ENCODE measurements around the gene IGF2BP3. TPM values are rescaled to one million over a fixed set of nuclear protein-coding genes. Genes with fewer than 3 reads are reported as not detected.

The IGF2BP3 gene
- total RNA-seq, 4 donors from 2014 or later: 1.1 TPM; not detected in 3

- no peaks in the 10 kb centered on the region for H3K4me1 ChIP-seq
- no peak overlapping the region for H3K4me3 ChIP-seq
Measured at GRCh38 chr7:23385140-23385539, 85.2 kb downstream of the IGF2BP3 start.

DNA sequence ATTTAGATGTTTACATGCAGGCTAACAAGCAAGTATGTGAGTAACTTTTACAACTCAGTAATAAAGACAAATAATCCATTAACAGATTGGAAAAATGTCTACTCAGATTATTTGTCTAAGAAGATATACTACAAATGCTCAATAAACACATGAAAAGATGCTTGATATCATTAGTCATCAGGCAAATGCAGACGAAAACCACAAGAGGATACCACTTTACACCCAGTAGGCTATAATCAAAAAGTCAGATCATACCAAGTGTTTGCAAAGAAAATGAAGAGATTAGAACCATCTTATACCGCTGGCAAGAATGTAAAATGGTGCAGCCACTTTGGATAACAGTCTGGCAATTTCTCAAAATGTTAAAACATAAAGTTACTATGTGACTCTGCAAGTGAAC lies 87.1 kb downstream of the IGF2BP3 start:
- H3K4me1 ChIP-seq: no peaks in the 10 kb centered on the region
- H3K4me3 ChIP-seq: no peak overlapping the region
- H3K27me3 ChIP-seq: no peaks in the 10 kb centered on the region
- H3K27ac ChIP-seq: no peak overlapping the region
- no peaks in the 10 kb centered on the region for H3K9me3 ChIP-seq
- no peak for DNase-seq
- TF ChIP-seq, protein P1, sequence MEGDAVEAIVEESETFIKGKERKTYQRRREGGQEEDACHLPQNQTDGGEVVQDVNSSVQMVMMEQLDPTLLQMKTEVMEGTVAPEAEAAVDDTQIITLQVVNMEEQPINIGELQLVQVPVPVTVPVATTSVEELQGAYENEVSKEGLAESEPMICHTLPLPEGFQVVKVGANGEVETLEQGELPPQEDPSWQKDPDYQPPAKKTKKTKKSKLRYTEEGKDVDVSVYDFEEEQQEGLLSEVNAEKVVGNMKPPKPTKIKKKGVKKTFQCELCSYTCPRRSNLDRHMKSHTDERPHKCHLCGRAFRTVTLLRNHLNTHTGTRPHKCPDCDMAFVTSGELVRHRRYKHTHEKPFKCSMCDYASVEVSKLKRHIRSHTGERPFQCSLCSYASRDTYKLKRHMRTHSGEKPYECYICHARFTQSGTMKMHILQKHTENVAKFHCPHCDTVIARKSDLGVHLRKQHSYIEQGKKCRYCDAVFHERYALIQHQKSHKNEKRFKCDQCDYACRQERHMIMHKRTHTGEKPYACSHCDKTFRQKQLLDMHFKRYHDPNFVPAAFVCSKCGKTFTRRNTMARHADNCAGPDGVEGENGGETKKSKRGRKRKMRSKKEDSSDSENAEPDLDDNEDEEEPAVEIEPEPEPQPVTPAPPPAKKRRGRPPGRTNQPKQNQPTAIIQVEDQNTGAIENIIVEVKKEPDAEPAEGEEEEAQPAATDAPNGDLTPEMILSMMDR (IDR thresholded peaks at IDR 0.05): no peak
- no peak for TF ChIP-seq POLR2A (IDR thresholded peaks at IDR 0.05)
- H3K36me3 ChIP-seq: no peaks in the 10 kb centered on the region

More at GRCh38 chr7:23385140-23385539, 85.2 kb downstream of the IGF2BP3 start:
- Histone ChIP-seq H3K27me3 (no peaks in the 10 kb centered on the region), H3K27ac (no peak overlapping the region), H3K36me3 (no peaks in the 10 kb centered on the region), H3K9me3 (no peaks in the 10 kb centered on the region)
- TF ChIP-seq POLR2A (IDR thresholded peaks at IDR 0.05): no peak
- TF ChIP-seq, protein P1 (IDR thresholded peaks at IDR 0.05): no peak
- DNase-seq: no peak

DNA sequence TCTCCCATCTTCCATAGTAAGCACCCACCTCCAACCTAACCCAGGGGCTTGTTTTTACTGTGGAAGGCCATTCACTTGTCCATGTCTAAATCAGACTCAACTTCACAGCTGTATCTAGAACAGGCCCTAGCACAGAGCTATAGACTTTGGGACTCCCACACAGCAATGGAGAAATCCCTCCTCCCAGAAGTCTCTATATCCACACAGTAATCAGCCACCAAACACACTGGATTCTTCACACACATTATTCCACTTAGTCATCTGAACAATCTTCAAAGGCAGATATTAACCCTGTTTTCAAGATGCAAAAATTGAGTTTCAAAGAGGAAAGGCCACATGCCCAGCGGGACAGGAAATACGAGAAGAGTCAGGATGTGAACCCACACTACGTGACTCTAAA lies 89.3 kb downstream of the IGF2BP3 start:
- TF ChIP-seq, protein P1 (IDR thresholded peaks at IDR 0.05): no peak
- no peak for TF ChIP-seq POLR2A (IDR thresholded peaks at IDR 0.05)
- Histone ChIP-seq H3K27ac (no peak overlapping the region), H3K36me3 (no peaks in the 10 kb centered on the region), H3K27me3 (no peaks in the 10 kb centered on the region), H3K9me3 (no peaks in the 10 kb centered on the region), H3K4me1 (no peaks in the 10 kb centered on the region), H3K4me3 (no peak overlapping the region)
- DNase-seq: no peak

- Histone ChIP-seq H3K27me3 (no peaks in the 10 kb centered on the region), H3K27ac (no peak overlapping the region), H3K36me3 (no peaks in the 10 kb centered on the region), H3K4me1 (no peaks in the 10 kb centered on the region), H3K4me3 (no peak overlapping the region), H3K9me3 (no peaks in the 10 kb centered on the region)
- DNase-seq: no peak
- no peak for TF ChIP-seq POLR2A (IDR thresholded peaks at IDR 0.05)
- TF ChIP-seq, protein P1 (IDR thresholded peaks at IDR 0.05): no peak
Measured at GRCh38 chr7:23380556-23380955, 89.7 kb downstream of the IGF2BP3 start.

GRCh38 chr7:23378996-23379395 lies 91.3 kb downstream of the IGF2BP3 start:
- no peak for DNase-seq
- Histone ChIP-seq H3K4me3 (no peak overlapping the region), H3K4me1 (no peaks in the 10 kb centered on the region), H3K27ac (no peak overlapping the region), H3K27me3 (no peaks in the 10 kb centered on the region), H3K36me3 (no peaks in the 10 kb centered on the region), H3K9me3 (no peaks in the 10 kb centered on the region)
- TF ChIP-seq POLR2A (IDR thresholded peaks at IDR 0.05): no peak
- TF ChIP-seq, protein P1 (IDR thresholded peaks at IDR 0.05): no peak

DNA sequence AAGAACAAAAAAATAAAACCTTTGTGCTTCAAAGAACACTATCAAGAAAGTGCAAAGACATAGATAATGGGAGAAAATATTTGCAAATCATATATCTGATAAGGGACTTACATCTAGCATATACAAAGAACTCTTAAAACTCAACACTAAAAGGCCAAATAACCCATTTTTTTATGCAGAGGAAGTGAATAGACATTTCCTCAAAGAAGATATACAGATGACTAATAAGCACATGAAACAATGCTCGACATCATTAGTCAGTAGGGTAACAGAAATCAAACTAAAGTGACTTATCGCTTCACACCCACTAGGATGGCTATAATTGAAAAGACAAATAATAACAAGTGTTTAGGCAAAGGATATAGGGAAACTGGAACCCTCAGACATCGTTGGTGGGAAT lies 93.2 kb downstream of the IGF2BP3 start:
- no peak overlapping the region for H3K27ac ChIP-seq
- H3K4me1 ChIP-seq: peaks cover 0 to 3% (median under 1%) of the 10 kb centered on the region in 4 donors
- no peaks in the 10 kb centered on the region for H3K27me3 ChIP-seq
- H3K4me3 ChIP-seq: no peak overlapping the region
- H3K36me3 ChIP-seq: no peaks in the 10 kb centered on the region
- DNase-seq: no peak
- TF ChIP-seq, protein P1 (IDR thresholded peaks at IDR 0.05): no peak
- TF ChIP-seq POLR2A (IDR thresholded peaks at IDR 0.05): no peak
- no peaks in the 10 kb centered on the region for H3K9me3 ChIP-seq
